ENCODE data around the gene EIF4G1. TPM values are rescaled to one million over a fixed set of nuclear protein-coding genes. Genes with fewer than 3 reads are reported as not detected.

The EIF4G1 gene
- total and polyA plus RNA-seq, 2 of the 8 experiments (the other 6 are each of a cell fraction or from before 2014, with no cell fraction given): 318 to 473 TPM

DNA sequence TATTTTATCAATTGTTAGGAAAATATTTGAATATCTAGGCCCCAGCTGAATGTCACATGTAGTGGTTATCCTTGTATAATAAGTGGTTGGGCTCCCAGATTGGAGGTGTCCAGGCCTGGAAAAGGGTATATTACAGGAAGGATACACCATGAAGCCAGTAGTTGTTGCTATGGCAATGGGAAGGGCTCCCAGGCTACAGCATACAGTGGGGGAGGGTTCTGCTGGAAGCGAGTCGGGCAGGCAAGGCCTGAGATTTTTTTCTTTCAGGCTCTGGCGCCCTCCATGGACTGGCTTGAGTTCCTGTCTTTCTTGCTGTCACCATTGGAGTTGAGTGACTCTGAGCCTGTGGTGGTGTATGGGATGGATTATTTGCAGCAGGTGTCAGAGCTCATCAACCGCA is 29.7 kb upstream of the EIF4G1 start:
- Histone ChIP-seq H3K9me3 (ENCODE audit: insufficient read depth in 2 of 2, low read depth in 1 of 2, low read length in 1 of 2) (no peaks in the 10 kb centered on the region), H3K79me2 (ENCODE audit: control insufficient read depth in 1 of 2, insufficient read depth in 2 of 2, low read length in 2 of 2) (no peaks in the 10 kb centered on the region), H3K14ac (ENCODE audit: insufficient read length) (no peak overlapping the region), H3K4ac (replicated peaks; ENCODE audit: insufficient read length, low read depth, low read length) (no peak overlapping the region), H4K8ac (ENCODE audit: extremely low read depth, insufficient read depth, low read length) (no peak overlapping the region), H4K91ac (replicated peaks; ENCODE audit: insufficient read length, low read length) (no peak overlapping the region), H2BK12ac (ENCODE audit: low read depth, low read length) (no peak overlapping the region), H2BK5ac (ENCODE audit: low read depth, low read length) (no peak overlapping the region), H3K9ac (replicated peaks in 1 of 4; ENCODE audit: extremely low read depth in 1 of 4, low read depth in 3 of 4, low read length in 3 of 4) (no peak overlapping the region), H3K4me1 (replicated peaks in 1 of 4; ENCODE audit: control insufficient read depth in 3 of 4, insufficient read depth in 4 of 4, low read length in 3 of 4) (peaks cover 0 to 2% (median 0%) of the 10 kb centered on the region in 4 experiments; a peak in 2 of 7 replicates), H2BK15ac (ENCODE audit: low read length) (no peak overlapping the region), H4K5ac (ENCODE audit: insufficient read length, low read depth, low read length) (no peak overlapping the region), H3K23ac (ENCODE audit: insufficient read length) (no peak overlapping the region), H2BK20ac (ENCODE audit: low read length) (no peak overlapping the region), H2BK120ac (replicated peaks; ENCODE audit: low read depth, low read length) (no peak overlapping the region), H3K36me3 (ENCODE audit: control insufficient read depth in 2 of 4, insufficient read depth in 4 of 4, low read length in 3 of 4) (no peaks in the 10 kb centered on the region), H4K20me1 (replicated peaks in 1 of 2; ENCODE audit: control insufficient read depth in 1 of 2, insufficient read depth in 2 of 2, low read length in 2 of 2) (no peaks in the 10 kb centered on the region), H2AFZ (ENCODE audit: low read length) (no peak overlapping the region), H2AK5ac (ENCODE audit: low read depth, low read length) (no peak overlapping the region), H3K4me3 (ENCODE audit: extremely low read depth in 1 of 4, insufficient read depth in 2 of 4, low read depth in 3 of 4, low read length in 4 of 4) (no peak overlapping the region), H3K79me1 (ENCODE audit: low read depth, low read length) (no peaks in the 10 kb centered on the region), H3K27me3 (replicated peaks in 1 of 4; ENCODE audit: control insufficient read depth in 3 of 4, extremely low read depth in 1 of 4, insufficient read depth in 3 of 4, low read length in 3 of 4) (no peaks in the 10 kb centered on the region), H3K56ac (replicated peaks; ENCODE audit: insufficient read length, low read depth, low read length) (no peak overlapping the region), H3K18ac (ENCODE audit: extremely low read depth, low read length) (no peak overlapping the region), H3K27ac (ENCODE audit: low read depth, low read length) (no peak overlapping the region), H3K4me2 (ENCODE audit: insufficient read depth in 1 of 2, low read depth in 2 of 2, low read length in 2 of 2) (no peak overlapping the region), H3K23me2 (ENCODE audit: low read depth, low read length) (no peaks in the 10 kb centered on the region)
- ChIA-PET CTCF (ENCODE audit: partially characterized antibody) (interaction anchor here (0.6 to 6.0 kb wide), 31 partner anchors 10 to 400 kb away, joined by 3 to 47 read pairs (median 4); partner anchors contain the start of genes ABCF3, CAMK2N2, EEF1AKMT4 and PARL), POLR2A (ENCODE audit: partially characterized antibody) (interaction anchor here (1.0 to 1.7 kb wide), 2 partner anchors 35 to 128 kb away, joined by 3 to 4 read pairs; no protein-coding TSS in a partner anchor)
- DNase-seq (ENCODE audit: low read depth in 1 of 2, low spot score in 2 of 2) (peak in 1 of 2 experiments; percentile 70), FAIRE-seq (peak; percentile 82)
- WGBS, 2 experiments (ENCODE audit: extremely low coverage in 1 of 2, insufficient coverage in 1 of 2, insufficient read length in 1 of 2, insufficient replicate concordance in 2 of 2, low coverage in 1 of 2, low lambda C conversion rate in 2 of 2, missing lambda C conversion rate in 1 of 2): 10% methylated on average over 4 of the region's 4 CpGs; no CpG with 5 or more reads in 1 of the 2 experiments
- no peak for TF ChIP-seq CHD1 (IDR thresholded peaks at IDR 0.05; ENCODE audit: low read depth, low read length)
- no peak for TF ChIP-seq PHF8 (conservative IDR thresholded peaks at IDR 0.05; ENCODE audit: low read depth, low read length)
- no peak for TF ChIP-seq SRF (IDR thresholded peaks at IDR 0.05; ENCODE audit: low read depth, low read length)
- TF ChIP-seq RFX5 (IDR thresholded peaks at IDR 0.05; ENCODE audit: borderline replicate concordance, low read depth, low read length): no peak
- no peak for TF ChIP-seq BCL11A (IDR thresholded peaks at IDR 0.05; ENCODE audit: low read depth in 2 of 2, low read length in 2 of 2)
- TF ChIP-seq BRCA1 (IDR thresholded peaks at IDR 0.05; ENCODE audit: low read depth, low read length): no peak
- TF ChIP-seq RBBP5 (IDR thresholded peaks at IDR 0.05; ENCODE audit: borderline replicate concordance, low read depth, low read length): no peak
- TF ChIP-seq SP2 (IDR thresholded peaks at IDR 0.05; ENCODE audit: low read length): no peak
- TF ChIP-seq CEBPB (IDR thresholded peaks at IDR 0.05; ENCODE audit: low read depth, low read length): no peak
- TF ChIP-seq MAX (IDR thresholded peaks at IDR 0.05): 0 out of 2 replicates have a peak, but pooled peaks have one; percentile 22
- TF ChIP-seq JUND (IDR thresholded peaks at IDR 0.05; ENCODE audit: low read length): no peak
- no peak for TF ChIP-seq ZNF274 (IDR thresholded peaks at IDR 0.05; ENCODE audit: borderline replicate concordance, extremely low read depth, low read length)
- TF ChIP-seq RAD21 (IDR thresholded peaks at IDR 0.05 in 1 of 2, conservative IDR thresholded peaks at IDR 0.05 in 1 of 2; ENCODE audit: low read depth in 2 of 2, low read length in 2 of 2): peak; percentile 88 to 94
- no peak for TF ChIP-seq POLR2AphosphoS5 (IDR thresholded peaks at IDR 0.05; ENCODE audit: low read depth, low read length)
- no peak for TF ChIP-seq CHD2 (IDR thresholded peaks at IDR 0.05; ENCODE audit: low read length)

Data from H1 (cell line).